ENCODE measurements around the gene BCAS3. TPM values are rescaled to one million over a fixed set of nuclear protein-coding genes. Genes with fewer than 3 reads are reported as not detected.

The BCAS3 gene
- total and polyA plus RNA-seq, 4 donors = 5.8 to 24.6 (median 10.1) TPM

DNA sequence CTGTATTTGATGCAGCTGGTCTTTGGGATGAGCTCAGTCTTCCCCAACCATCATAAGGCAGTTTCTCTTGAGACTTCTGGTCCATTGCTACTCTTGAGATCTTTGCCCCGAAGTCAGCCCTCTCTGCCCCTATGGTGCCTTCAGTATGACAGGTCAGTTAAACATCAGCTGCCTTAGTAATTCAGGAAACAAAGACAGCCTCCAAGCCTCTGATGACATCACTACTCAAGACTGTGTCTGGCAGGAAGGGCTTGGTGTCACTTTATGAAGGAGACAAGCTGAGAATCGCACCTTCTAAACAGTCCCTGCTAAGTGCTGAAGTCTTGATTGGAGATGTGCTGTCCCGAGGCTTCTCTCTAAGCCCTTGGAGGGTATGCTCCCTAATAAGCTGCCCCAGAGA, 617.1 kb downstream of the BCAS3 start:
- 85% methylated on average over 3 of the region's 3 CpGs for WGBS
- DNase-seq (ENCODE audit: low spot score) = no peak
- no peaks in the 10 kb centered on the region for H3K4me1 ChIP-seq (ENCODE audit: control insufficient read depth in 4 of 4, insufficient read depth in 4 of 4, low read length in 3 of 4)
- H3K9me3 ChIP-seq (ENCODE audit: control insufficient read depth in 4 of 4, low read length in 3 of 4) = no peaks in the 10 kb centered on the region
- TF ChIP-seq, protein P1, sequence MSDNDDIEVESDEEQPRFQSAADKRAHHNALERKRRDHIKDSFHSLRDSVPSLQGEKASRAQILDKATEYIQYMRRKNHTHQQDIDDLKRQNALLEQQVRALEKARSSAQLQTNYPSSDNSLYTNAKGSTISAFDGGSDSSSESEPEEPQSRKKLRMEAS (IDR thresholded peaks at IDR 0.05) = no peak
- TF ChIP-seq, protein P2, sequence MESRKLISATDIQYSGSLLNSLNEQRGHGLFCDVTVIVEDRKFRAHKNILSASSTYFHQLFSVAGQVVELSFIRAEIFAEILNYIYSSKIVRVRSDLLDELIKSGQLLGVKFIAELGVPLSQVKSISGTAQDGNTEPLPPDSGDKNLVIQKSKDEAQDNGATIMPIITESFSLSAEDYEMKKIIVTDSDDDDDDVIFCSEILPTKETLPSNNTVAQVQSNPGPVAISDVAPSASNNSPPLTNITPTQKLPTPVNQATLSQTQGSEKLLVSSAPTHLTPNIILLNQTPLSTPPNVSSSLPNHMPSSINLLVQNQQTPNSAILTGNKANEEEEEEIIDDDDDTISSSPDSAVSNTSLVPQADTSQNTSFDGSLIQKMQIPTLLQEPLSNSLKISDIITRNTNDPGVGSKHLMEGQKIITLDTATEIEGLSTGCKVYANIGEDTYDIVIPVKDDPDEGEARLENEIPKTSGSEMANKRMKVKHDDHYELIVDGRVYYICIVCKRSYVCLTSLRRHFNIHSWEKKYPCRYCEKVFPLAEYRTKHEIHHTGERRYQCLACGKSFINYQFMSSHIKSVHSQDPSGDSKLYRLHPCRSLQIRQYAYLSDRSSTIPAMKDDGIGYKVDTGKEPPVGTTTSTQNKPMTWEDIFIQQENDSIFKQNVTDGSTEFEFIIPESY (IDR thresholded peaks at IDR 0.05) = no peak
- no peak for TF ChIP-seq JUND (IDR thresholded peaks at IDR 0.05)
- no peak for TF ChIP-seq NR2F2 (IDR thresholded peaks at IDR 0.05)
- TF ChIP-seq, protein P3, sequence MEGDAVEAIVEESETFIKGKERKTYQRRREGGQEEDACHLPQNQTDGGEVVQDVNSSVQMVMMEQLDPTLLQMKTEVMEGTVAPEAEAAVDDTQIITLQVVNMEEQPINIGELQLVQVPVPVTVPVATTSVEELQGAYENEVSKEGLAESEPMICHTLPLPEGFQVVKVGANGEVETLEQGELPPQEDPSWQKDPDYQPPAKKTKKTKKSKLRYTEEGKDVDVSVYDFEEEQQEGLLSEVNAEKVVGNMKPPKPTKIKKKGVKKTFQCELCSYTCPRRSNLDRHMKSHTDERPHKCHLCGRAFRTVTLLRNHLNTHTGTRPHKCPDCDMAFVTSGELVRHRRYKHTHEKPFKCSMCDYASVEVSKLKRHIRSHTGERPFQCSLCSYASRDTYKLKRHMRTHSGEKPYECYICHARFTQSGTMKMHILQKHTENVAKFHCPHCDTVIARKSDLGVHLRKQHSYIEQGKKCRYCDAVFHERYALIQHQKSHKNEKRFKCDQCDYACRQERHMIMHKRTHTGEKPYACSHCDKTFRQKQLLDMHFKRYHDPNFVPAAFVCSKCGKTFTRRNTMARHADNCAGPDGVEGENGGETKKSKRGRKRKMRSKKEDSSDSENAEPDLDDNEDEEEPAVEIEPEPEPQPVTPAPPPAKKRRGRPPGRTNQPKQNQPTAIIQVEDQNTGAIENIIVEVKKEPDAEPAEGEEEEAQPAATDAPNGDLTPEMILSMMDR (IDR thresholded peaks at IDR 0.05; ENCODE audit: low read depth, low read length, missing input control) = no peak
- no peak for TF ChIP-seq GABPA (IDR thresholded peaks at IDR 0.05 in 1 of 2, conservative IDR thresholded peaks at IDR 0.05 in 1 of 2)
- no peak for TF ChIP-seq SP1 (IDR thresholded peaks at IDR 0.05)
- no peak for TF ChIP-seq TAF1 (conservative IDR thresholded peaks at IDR 0.05)
- no peak for TF ChIP-seq FOXA1 (IDR thresholded peaks at IDR 0.05)
- no peak for TF ChIP-seq YY1 (IDR thresholded peaks at IDR 0.05)
- TF ChIP-seq, protein P4, sequence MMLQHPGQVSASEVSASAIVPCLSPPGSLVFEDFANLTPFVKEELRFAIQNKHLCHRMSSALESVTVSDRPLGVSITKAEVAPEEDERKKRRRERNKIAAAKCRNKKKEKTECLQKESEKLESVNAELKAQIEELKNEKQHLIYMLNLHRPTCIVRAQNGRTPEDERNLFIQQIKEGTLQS (IDR thresholded peaks at IDR 0.05) = no peak
- TF ChIP-seq RXRA (IDR thresholded peaks at IDR 0.05) = no peak
- no peak for TF ChIP-seq FOXA2 (IDR thresholded peaks at IDR 0.05)
- no peak for TF ChIP-seq HNF4G (IDR thresholded peaks at IDR 0.05)
- TF ChIP-seq, protein P5, sequence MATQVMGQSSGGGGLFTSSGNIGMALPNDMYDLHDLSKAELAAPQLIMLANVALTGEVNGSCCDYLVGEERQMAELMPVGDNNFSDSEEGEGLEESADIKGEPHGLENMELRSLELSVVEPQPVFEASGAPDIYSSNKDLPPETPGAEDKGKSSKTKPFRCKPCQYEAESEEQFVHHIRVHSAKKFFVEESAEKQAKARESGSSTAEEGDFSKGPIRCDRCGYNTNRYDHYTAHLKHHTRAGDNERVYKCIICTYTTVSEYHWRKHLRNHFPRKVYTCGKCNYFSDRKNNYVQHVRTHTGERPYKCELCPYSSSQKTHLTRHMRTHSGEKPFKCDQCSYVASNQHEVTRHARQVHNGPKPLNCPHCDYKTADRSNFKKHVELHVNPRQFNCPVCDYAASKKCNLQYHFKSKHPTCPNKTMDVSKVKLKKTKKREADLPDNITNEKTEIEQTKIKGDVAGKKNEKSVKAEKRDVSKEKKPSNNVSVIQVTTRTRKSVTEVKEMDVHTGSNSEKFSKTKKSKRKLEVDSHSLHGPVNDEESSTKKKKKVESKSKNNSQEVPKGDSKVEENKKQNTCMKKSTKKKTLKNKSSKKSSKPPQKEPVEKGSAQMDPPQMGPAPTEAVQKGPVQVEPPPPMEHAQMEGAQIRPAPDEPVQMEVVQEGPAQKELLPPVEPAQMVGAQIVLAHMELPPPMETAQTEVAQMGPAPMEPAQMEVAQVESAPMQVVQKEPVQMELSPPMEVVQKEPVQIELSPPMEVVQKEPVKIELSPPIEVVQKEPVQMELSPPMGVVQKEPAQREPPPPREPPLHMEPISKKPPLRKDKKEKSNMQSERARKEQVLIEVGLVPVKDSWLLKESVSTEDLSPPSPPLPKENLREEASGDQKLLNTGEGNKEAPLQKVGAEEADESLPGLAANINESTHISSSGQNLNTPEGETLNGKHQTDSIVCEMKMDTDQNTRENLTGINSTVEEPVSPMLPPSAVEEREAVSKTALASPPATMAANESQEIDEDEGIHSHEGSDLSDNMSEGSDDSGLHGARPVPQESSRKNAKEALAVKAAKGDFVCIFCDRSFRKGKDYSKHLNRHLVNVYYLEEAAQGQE (IDR thresholded peaks at IDR 0.05) = no peak
- no peak for TF ChIP-seq HNF4A (conservative IDR thresholded peaks at IDR 0.05)
- TF ChIP-seq RAD21 (IDR thresholded peaks at IDR 0.05) = no peak
- TF ChIP-seq EGR1 (IDR thresholded peaks at IDR 0.05; ENCODE audit: low read depth in 2 of 2) = no peak
- no peaks in the 10 kb centered on the region for H3K36me3 ChIP-seq (ENCODE audit: control insufficient read depth in 4 of 4, insufficient read depth in 3 of 4, low read depth in 1 of 4, low read length in 3 of 4)
- H3K27me3 ChIP-seq (ENCODE audit: control insufficient read depth in 4 of 4, insufficient read depth in 4 of 4, low read length in 3 of 4) = no peaks in the 10 kb centered on the region
- H3K9ac ChIP-seq (ENCODE audit: low read depth in 1 of 2, low read length in 2 of 2) = no peak overlapping the region
- no peak overlapping the region for H3K4me3 ChIP-seq (ENCODE audit: low read depth in 1 of 3, low read length in 3 of 3)
- H3K27ac ChIP-seq (ENCODE audit: low read depth in 1 of 2, low read length in 2 of 2) = no peak overlapping the region
